ENCODE data around the gene MARCO.
"Not testable (repeated sequence)": the region's sequence is repeated elsewhere in the genome, so short reads cannot be mapped to it uniquely, and the experiment has no call there.

GRCh38 chr2:118948266-118948665, 6.3 kb downstream of the MARCO start:
- TF ChIP-seq CTCF (IDR thresholded peaks at IDR 0.05); REST (IDR thresholded peaks at IDR 0.05; ENCODE audit: insufficient read depth in 1 of 2, low read depth in 2 of 2, low read length in 1 of 2); POLR2AphosphoS5 (IDR thresholded peaks at IDR 0.05; ENCODE audit: low read depth, low read length); SIN3A (IDR thresholded peaks at IDR 0.05; ENCODE audit: borderline replicate concordance, insufficient read depth, low read depth, low read length): not testable (repeated sequence)
